SU-DHL-6 (cell line): ENCODE measurements around the gene PRDX2.

Experiments
- H2AFZ ChIP-seq: fragments of 200-600 bp; sonication (generic); 2 replicates; pipeline ENCODE4 v1.6.1; 2014; ENCODE audit warnings: low read depth, mild to moderate bottlenecking, moderate library complexity, mixed read lengths, antibody characterized with exemption, low read length; ENCODE audit not compliant: severe bottlenecking
- H3F3A ChIP-seq: fragments of 200-600 bp; shearing (Covaris generic); 2 replicates; pipeline ENCODE4 v1.6.0; 2016; ENCODE audit warnings: antibody characterized with exemption, mild to moderate bottlenecking; ENCODE audit not compliant: insufficient read depth
- H3K27ac ChIP-seq: fragments of 200-600 bp; sonication (generic); 2 replicates; pipeline ENCODE4 v1.5.1; 2016; ENCODE audit warnings: low read depth, mild to moderate bottlenecking, low read length, moderate library complexity, mixed read lengths
- H3K27me3 ChIP-seq: fragments of 200-600 bp; sonication (generic), shearing (Covaris generic); 2 replicates; pipeline ENCODE4 v1.6.0; 2014; ENCODE audit warnings: mild to moderate bottlenecking, low read length
- H3K36me3 ChIP-seq: fragments of 200-600 bp; sonication (generic); 2 replicates; pipeline ENCODE4 v1.6.1; 2014; ENCODE audit warnings: mild to moderate bottlenecking, low read length, mixed read lengths
- H3K4me2 ChIP-seq: fragments of 300-600, 200-600 bp; shearing (Covaris generic), sonication (generic); 2 replicates; pipeline ENCODE4 v1.6.0; 2014; ENCODE audit warnings: low read length, low read depth, mild to moderate bottlenecking; ENCODE audit not compliant: poor library complexity, severe bottlenecking
- H3K4me3 ChIP-seq: fragments of 200-600 bp; sonication (generic); 2 replicates; pipeline ENCODE4 v1.5.1; 2014; ENCODE audit warnings: antibody characterized with exemption, low read length, mild to moderate bottlenecking, mixed read lengths; ENCODE audit not compliant: insufficient read depth, poor library complexity, severe bottlenecking
- H3K79me2 ChIP-seq: fragments of 200-600 bp; sonication (generic); 2 replicates; pipeline ENCODE4 v1.6.1; 2014; ENCODE audit warnings: mild to moderate bottlenecking, low read length, moderate library complexity; ENCODE audit not compliant: insufficient read depth
- H3K9ac ChIP-seq: fragments of 200-600 bp; sonication (generic); 2 replicates; pipeline ENCODE4 v1.7.0; 2014; ENCODE audit warnings: mild to moderate bottlenecking, low read length
- H3K9me2 ChIP-seq: fragments of 200-600 bp; sonication (generic); replicated peaks from 2 replicates; pipeline ENCODE4 v1.6.1; 2014; ENCODE audit warnings: low read length; ENCODE audit not compliant: insufficient read depth
- H3K9me3 ChIP-seq: fragments of 200-600 bp; sonication (generic); 2 replicates; pipeline ENCODE4 v1.6.1; 2014; ENCODE audit warnings: low read length, mixed read lengths; ENCODE audit not compliant: insufficient read depth
- H4K20me1 ChIP-seq: fragments of 200-600 bp; sonication (generic); 2 replicates; pipeline ENCODE4 v1.6.1; 2014; ENCODE audit warnings: low read depth, mild to moderate bottlenecking, antibody characterized with exemption, low read length, moderate library complexity, mixed read lengths
- EZH2phosphoT487 ChIP-seq: fragments of 200-600 bp; sonication (generic), shearing (Covaris generic); conservative IDR thresholded peaks from 2 replicates; pipeline ENCODE4 v1.6.1; 2018; ENCODE audit warnings: mild to moderate bottlenecking, antibody characterized with exemption, low read length, moderate library complexity, mixed read lengths
- TF ChIP-seq, protein P1 (sequence below): fragments of 200-600 bp; sonication (generic); IDR thresholded peaks from one replicate; pipeline ENCODE4 v1.5.1; 2017; ENCODE audit warnings: antibody characterized with exemption, mild to moderate bottlenecking, low read length, moderate library complexity; ENCODE audit not compliant: insufficient read depth, poor library complexity, severe bottlenecking

The PRDX2 gene

DNA sequence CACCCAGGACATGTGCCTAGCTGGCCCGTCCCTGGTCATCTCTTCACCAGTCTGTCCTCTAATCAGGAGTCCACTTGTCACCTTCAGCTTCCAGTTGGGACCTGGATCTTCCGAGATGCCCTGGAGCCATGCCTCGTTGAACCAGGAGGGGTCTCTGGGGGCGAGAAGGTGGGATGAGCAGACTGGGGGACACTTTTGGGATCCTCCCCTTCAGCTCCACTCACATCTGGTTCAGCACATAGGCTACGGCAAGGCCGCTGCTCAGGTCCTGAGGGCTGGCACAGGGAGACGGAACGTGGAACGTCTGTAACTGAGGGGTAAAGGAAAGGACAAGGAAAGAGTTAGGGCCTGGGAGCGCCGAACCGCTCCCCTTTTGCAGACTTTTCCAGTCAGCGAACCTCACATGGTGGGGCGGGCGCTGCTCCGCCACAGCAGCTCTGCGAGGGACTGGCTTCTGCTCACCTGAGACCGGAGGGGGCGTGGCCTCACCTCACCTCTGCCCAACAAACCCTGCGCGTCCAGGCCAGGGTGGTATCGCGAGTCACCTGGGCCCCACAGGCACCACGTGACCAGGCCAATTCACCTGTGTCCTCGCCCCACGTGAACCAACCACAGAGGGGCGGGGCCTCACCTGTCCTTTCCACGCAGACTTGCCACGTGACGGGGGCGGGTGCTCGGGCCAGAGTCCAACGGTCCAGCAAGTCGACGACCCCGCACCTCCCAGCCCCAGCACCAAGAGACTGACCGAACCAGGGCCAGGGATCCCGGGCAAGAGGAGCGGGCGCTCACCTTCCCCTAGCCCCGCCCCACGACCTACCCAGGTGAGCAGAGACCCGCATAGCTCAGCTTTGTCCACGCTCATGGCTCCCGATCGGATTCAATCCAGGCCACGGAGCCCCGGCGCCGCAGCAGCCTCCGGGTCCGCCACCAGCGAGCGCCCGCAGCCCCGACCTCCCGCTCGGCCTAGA is 26.7 kb downstream of the PRDX2 start, which contains the start of gene HOOK2:
Gene HOOK2 (minus strand): TSS at position 965 of the 968 bp plus-strand sequence. CDS start 103 bp downstream, at position 862.
- peak within 1 kb of the TSS; percentile 63 for H3K4me3 ChIP-seq
- peak within 1 kb of the TSS; percentile 67 for H3K4me2 ChIP-seq
- no peaks in the 10 kb centered on the region for H4K20me1 ChIP-seq
- H3K9me2 ChIP-seq: no peaks in the 10 kb centered on the region
- H3K27ac ChIP-seq: no peak within 1 kb of the TSS
- TF ChIP-seq EZH2phosphoT487: no peak
- TF ChIP-seq, protein P1, sequence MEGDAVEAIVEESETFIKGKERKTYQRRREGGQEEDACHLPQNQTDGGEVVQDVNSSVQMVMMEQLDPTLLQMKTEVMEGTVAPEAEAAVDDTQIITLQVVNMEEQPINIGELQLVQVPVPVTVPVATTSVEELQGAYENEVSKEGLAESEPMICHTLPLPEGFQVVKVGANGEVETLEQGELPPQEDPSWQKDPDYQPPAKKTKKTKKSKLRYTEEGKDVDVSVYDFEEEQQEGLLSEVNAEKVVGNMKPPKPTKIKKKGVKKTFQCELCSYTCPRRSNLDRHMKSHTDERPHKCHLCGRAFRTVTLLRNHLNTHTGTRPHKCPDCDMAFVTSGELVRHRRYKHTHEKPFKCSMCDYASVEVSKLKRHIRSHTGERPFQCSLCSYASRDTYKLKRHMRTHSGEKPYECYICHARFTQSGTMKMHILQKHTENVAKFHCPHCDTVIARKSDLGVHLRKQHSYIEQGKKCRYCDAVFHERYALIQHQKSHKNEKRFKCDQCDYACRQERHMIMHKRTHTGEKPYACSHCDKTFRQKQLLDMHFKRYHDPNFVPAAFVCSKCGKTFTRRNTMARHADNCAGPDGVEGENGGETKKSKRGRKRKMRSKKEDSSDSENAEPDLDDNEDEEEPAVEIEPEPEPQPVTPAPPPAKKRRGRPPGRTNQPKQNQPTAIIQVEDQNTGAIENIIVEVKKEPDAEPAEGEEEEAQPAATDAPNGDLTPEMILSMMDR: no peak
- H3K79me2 ChIP-seq: no peaks in the 10 kb centered on the region
- H3K36me3 ChIP-seq: no peaks in the 10 kb centered on the region
- no peaks in the 10 kb centered on the region for H3F3A ChIP-seq
- peak within 1 kb of the TSS; percentile 78 for H2AFZ ChIP-seq
- H3K9ac ChIP-seq: peak within 1 kb of the TSS; percentile 53
- H3K27me3 ChIP-seq: no peaks in the 10 kb centered on the region
- H3K9me3 ChIP-seq: no peaks in the 10 kb centered on the region

DNA sequence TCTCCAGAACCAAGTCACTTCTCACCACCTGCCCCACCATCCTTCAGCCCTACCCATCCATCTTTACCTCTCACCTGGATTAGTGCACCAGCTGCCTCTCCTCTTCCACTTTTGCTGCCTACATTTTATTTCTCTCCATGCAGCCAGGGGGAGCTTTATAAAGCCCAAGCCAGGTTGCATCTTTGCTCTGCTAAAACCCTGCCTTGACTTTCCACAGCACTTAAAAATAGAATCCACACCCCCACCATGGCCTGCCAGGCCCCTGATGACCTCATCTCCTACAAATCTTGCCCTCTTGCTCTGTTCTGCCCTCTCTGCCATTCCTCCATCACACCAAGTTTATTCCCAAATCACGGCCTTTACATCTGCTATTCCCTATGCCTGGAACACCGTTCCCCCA is 28.0 kb downstream of the PRDX2 start:
- no peak overlapping the region for H3K4me2 ChIP-seq
- H3K27me3 ChIP-seq: no peaks in the 10 kb centered on the region
- no peaks in the 10 kb centered on the region for H3K9me3 ChIP-seq
- no peaks in the 10 kb centered on the region for H3K36me3 ChIP-seq
- H2AFZ ChIP-seq: no peak overlapping the region
- no peak overlapping the region for H3K4me3 ChIP-seq
- no peak overlapping the region for H3K27ac ChIP-seq
- no peak for TF ChIP-seq EZH2phosphoT487
- TF ChIP-seq, protein P1: peak; percentile 12
- H3F3A ChIP-seq: no peaks in the 10 kb centered on the region
- H3K9ac ChIP-seq: no peak overlapping the region
- no peaks in the 10 kb centered on the region for H3K79me2 ChIP-seq
- no peaks in the 10 kb centered on the region for H3K9me2 ChIP-seq
- no peaks in the 10 kb centered on the region for H4K20me1 ChIP-seq

DNA sequence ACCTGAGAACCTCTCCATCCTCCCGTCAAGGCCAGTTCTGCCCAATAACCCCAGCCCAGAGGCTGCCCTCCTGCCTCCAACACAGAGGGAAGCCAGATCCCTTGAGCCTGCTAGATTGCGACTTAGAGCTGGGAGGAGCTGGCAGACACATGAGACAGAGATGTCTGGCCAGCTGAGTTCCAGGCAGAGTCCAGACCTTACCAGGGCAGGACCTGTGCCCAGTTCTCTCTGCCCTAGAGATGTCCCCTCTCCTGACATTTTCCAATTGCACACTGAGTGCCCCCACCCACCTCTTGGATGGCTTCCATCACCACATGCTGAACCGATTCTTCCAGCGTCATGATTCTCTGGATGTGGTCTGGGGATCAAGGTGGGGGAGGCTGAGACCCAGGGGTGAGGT is 29.3 kb downstream of the PRDX2 start:
- Histone ChIP-seq H3K9me3 (no peaks in the 10 kb centered on the region), H3K27ac (no peak overlapping the region), H3K4me2 (no peak overlapping the region), H3K27me3 (no peaks in the 10 kb centered on the region), H3K9ac (no peak overlapping the region), H2AFZ (no peak overlapping the region), H3K79me2 (no peaks in the 10 kb centered on the region), H3K4me3 (no peak overlapping the region), H3K36me3 (no peaks in the 10 kb centered on the region), H4K20me1 (no peaks in the 10 kb centered on the region), H3K9me2 (no peaks in the 10 kb centered on the region), H3F3A (no peaks in the 10 kb centered on the region)
- TF ChIP-seq, protein P1: no peak
- no peak for TF ChIP-seq EZH2phosphoT487
